ENCODE results near the gene PPP2R1A. TPM values are rescaled to one million over a fixed set of nuclear protein-coding genes. Genes with fewer than 3 reads are reported as not detected.
"Not testable (repeated sequence)": the region's sequence is repeated elsewhere in the genome, so short reads cannot be mapped to it uniquely, and the experiment has no call there.

The PPP2R1A gene
- polyA plus RNA-seq, 6 donors from 2014 or later = 179 to 222 (median 202) TPM

GRCh38 chr19:52188822-52189734 is 774 bp upstream of the PPP2R1A start:
- H3K4me1 Mint-ChIP-seq = peaks cover 25 to 53% (median 36%) of the 10 kb centered on the region in 3 donors
- ATAC-seq (ENCODE audit: low read depth in 2 of 2) = no peak
- H3K4me3 Mint-ChIP-seq = peak overlapping the region; percentile 92 to 100 (median 98)
- no peaks in the 10 kb centered on the region for H3K27me3 Mint-ChIP-seq
- H3K27ac Mint-ChIP-seq = peak overlapping the region; percentile 97 to 100 (median 99)
- H3K9me3 Mint-ChIP-seq = peaks cover 0 to 2% (median 0%) of the 10 kb centered on the region in 7 donors
- H3K36me3 Mint-ChIP-seq = peaks cover 4 to 7% of the 10 kb centered on the region in 2 donors
- DNase-seq = no peak

GRCh38 chr19:52190487-52191293 is 838 bp downstream of the PPP2R1A start:
- H3K4me1 Mint-ChIP-seq = peaks cover 33 to 68% (median 45%) of the 10 kb centered on the region in 3 donors
- peak overlapping the region; percentile 92 to 100 (median 98) for H3K4me3 Mint-ChIP-seq
- DNase-seq (no peak), ATAC-seq (ENCODE audit: low read depth in 2 of 2) (no peak)
- H3K27me3 Mint-ChIP-seq = no peaks in the 10 kb centered on the region
- H3K36me3 Mint-ChIP-seq = peaks cover 4 to 15% of the 10 kb centered on the region in 2 donors
- peak overlapping the region; percentile 98 to 100 (median 100) for H3K27ac Mint-ChIP-seq
- H3K9me3 Mint-ChIP-seq = peaks cover 0 to 2% (median 0%) of the 10 kb centered on the region in 7 donors

GRCh38 chr19:52191389-52191788 is 1.5 kb downstream of the PPP2R1A start:
- DNase-seq = no peak
- H3K9me3 Mint-ChIP-seq = peaks cover 0 to 2% (median 0%) of the 10 kb centered on the region in 7 donors
- H3K36me3 Mint-ChIP-seq = peaks cover 4 to 15% of the 10 kb centered on the region in 2 donors
- peaks cover 34 to 74% (median 48%) of the 10 kb centered on the region in 3 donors for H3K4me1 Mint-ChIP-seq
- H3K27ac Mint-ChIP-seq = peak overlapping the region; percentile 28 to 100 (median 94)
- no peaks in the 10 kb centered on the region for H3K27me3 Mint-ChIP-seq
- ATAC-seq (ENCODE audit: low read depth in 2 of 2) = no peak
- peak overlapping the region; percentile 92 to 100 (median 98) for H3K4me3 Mint-ChIP-seq

- ATAC-seq (ENCODE audit: low read depth in 2 of 2) = no peak
- H3K36me3 Mint-ChIP-seq = peaks cover 4 to 15% of the 10 kb centered on the region in 2 donors
- peaks cover 37 to 80% (median 52%) of the 10 kb centered on the region in 3 donors for H3K4me1 Mint-ChIP-seq
- H3K4me3 Mint-ChIP-seq = peak overlapping the region; percentile 92 to 100 (median 98)
- peak overlapping the region; percentile 28 to 100 (median 94) for H3K27ac Mint-ChIP-seq
- no peak for DNase-seq
- no peaks in the 10 kb centered on the region for H3K27me3 Mint-ChIP-seq
- H3K9me3 Mint-ChIP-seq = peaks cover 0 to 2% (median 0%) of the 10 kb centered on the region in 7 donors
These were observed 2.1 kb downstream of the PPP2R1A start for GRCh38 chr19:52191951-52192350.

GRCh38 chr19:52196256-52196967 is 6.6 kb downstream of the PPP2R1A start:
- H3K27me3 Mint-ChIP-seq = no peaks in the 10 kb centered on the region
- H3K36me3 Mint-ChIP-seq = peaks cover 4 to 15% of the 10 kb centered on the region in 2 donors
- no peak overlapping the region for H3K27ac Mint-ChIP-seq
- no peaks in the 10 kb centered on the region for H3K9me3 Mint-ChIP-seq
- H3K4me3 Mint-ChIP-seq = peak overlapping the region in 1 of 8 donors; percentile 15
- ATAC-seq (ENCODE audit: low read depth in 2 of 2) (no peak), DNase-seq (no peak)
- H3K4me1 Mint-ChIP-seq = peaks cover 42 to 82% (median 67%) of the 10 kb centered on the region in 3 donors

- Mint-ChIP-seq H3K4me3 (no peak overlapping the region), H3K27ac (peak overlapping the region in 1 of 6 donors; percentile 17), H3K4me1 (peaks cover 41 to 68% (median 63%) of the 10 kb centered on the region in 3 donors), H3K36me3 (peaks cover 3 to 17% of the 10 kb centered on the region in 2 donors), H3K9me3 (no peaks in the 10 kb centered on the region), H3K27me3 (no peaks in the 10 kb centered on the region)
- DNase-seq = no peak
- no peak for ATAC-seq (ENCODE audit: low read depth in 2 of 2)
These were observed 8.1 kb downstream of the PPP2R1A start for GRCh38 chr19:52197964-52198363.

GRCh38 chr19:52198678-52199077 is 8.8 kb downstream of the PPP2R1A start:
- Mint-ChIP-seq H3K27me3 (no peaks in the 10 kb centered on the region), H3K27ac (peak overlapping the region in 1 of 6 donors; percentile 22), H3K36me3 (peaks cover 0 to 18% of the 10 kb centered on the region in 2 donors), H3K9me3 (no peaks in the 10 kb centered on the region), H3K4me1 (peaks cover 42 to 64% (median 63%) of the 10 kb centered on the region in 3 donors), H3K4me3 (no peak overlapping the region)
- DNase-seq (no peak), ATAC-seq (ENCODE audit: low read depth in 2 of 2) (no peak)

GRCh38 chr19:52200044-52200443 is 10.2 kb downstream of the PPP2R1A start:
- Mint-ChIP-seq H3K9me3 (peaks cover 0 to 2% (median 0%) of the 10 kb centered on the region in 7 donors), H3K36me3 (peaks cover 0 to 23% of the 10 kb centered on the region in 2 donors), H3K4me3 (no peak overlapping the region), H3K27me3 (no peaks in the 10 kb centered on the region), H3K27ac (peak overlapping the region in 1 of 6 donors; percentile 76), H3K4me1 (peaks cover 45 to 65% (median 59%) of the 10 kb centered on the region in 3 donors)
- DNase-seq (no peak), ATAC-seq (ENCODE audit: low read depth in 2 of 2) (no peak)

- not testable (repeated sequence) for DNase-seq; H3K9me3 Mint-ChIP-seq; ATAC-seq (ENCODE audit: low read depth in 2 of 2); H3K4me3 Mint-ChIP-seq; H3K27me3 Mint-ChIP-seq
- peak overlapping the region in 1 of 6 donors; percentile 75 for H3K27ac Mint-ChIP-seq
- H3K36me3 Mint-ChIP-seq = peaks cover 3 to 32% of the 10 kb centered on the region in 2 donors
- H3K4me1 Mint-ChIP-seq = peaks cover 52 to 73% (median 58%) of the 10 kb centered on the region in 3 donors
These were observed 11.0 kb downstream of the PPP2R1A start for GRCh38 chr19:52200755-52201391.

GRCh38 chr19:52206481-52206880 is 16.6 kb downstream of the PPP2R1A start:
- ATAC-seq (ENCODE audit: low read depth in 2 of 2) (no peak), DNase-seq (no peak)
- peaks cover 0 to 2% (median 0%) of the 10 kb centered on the region in 7 donors for H3K9me3 Mint-ChIP-seq
- no peak overlapping the region for H3K27ac Mint-ChIP-seq
- H3K36me3 Mint-ChIP-seq = peaks cover 14 to 39% of the 10 kb centered on the region in 2 donors
- no peak overlapping the region for H3K4me3 Mint-ChIP-seq
- H3K27me3 Mint-ChIP-seq = no peaks in the 10 kb centered on the region
- peaks cover 26 to 51% (median 36%) of the 10 kb centered on the region in 3 donors for H3K4me1 Mint-ChIP-seq

GRCh38 chr19:52211203-52211602 is 21.4 kb downstream of the PPP2R1A start:
- Mint-ChIP-seq H3K4me3 (no peak overlapping the region), H3K27me3 (no peaks in the 10 kb centered on the region), H3K9me3 (no peaks in the 10 kb centered on the region), H3K27ac (peak overlapping the region in 1 of 6 donors; percentile 45), H3K4me1 (peaks cover 4 to 13% (median 4%) of the 10 kb centered on the region in 3 donors), H3K36me3 (peaks cover 14 to 28% of the 10 kb centered on the region in 2 donors)
- ATAC-seq (ENCODE audit: low read depth in 2 of 2) (no peak), DNase-seq (no peak)

GRCh38 chr19:52211926-52212571 is 22.2 kb downstream of the PPP2R1A start:
- Mint-ChIP-seq H3K27ac (peak overlapping the region in 2 of 6 donors; percentile 22 to 57), H3K9me3 (no peaks in the 10 kb centered on the region), H3K36me3 (peaks cover 13 to 32% of the 10 kb centered on the region in 2 donors), H3K4me3 (no peak overlapping the region), H3K27me3 (no peaks in the 10 kb centered on the region), H3K4me1 (peaks cover 4 to 10% (median 7%) of the 10 kb centered on the region in 3 donors)
- ATAC-seq (ENCODE audit: low read depth in 2 of 2) = no peak
- no peak for DNase-seq
